ENCODE data around the gene HOXD12.

Gene HOXD12

GRCh38 chr2:176151442-176152287, 52.1 kb downstream of the HOXD12 start, which contains the start of gene HOXD4:
Gene HOXD4, plus strand, starts transcription at chr2:176151550. Its CDS starts 84 bp downstream, at chr2:176151634.
- no peak for DNase-seq

Measured in cerebellar nuclear complex (tissue), 1 donor.